ENCODE data around the gene MED27. TPM values are rescaled to one million over a fixed set of nuclear protein-coding genes. Genes with fewer than 3 reads are reported as not detected.

Gene MED27
- total RNA-seq, 2 experiments from 2014 or later, result 32.5 TPM

- Mint-ChIP-seq H3K27ac (no peak overlapping the region), H3K27me3 (peaks cover 39% of the 10 kb centered on the region), H3K36me3 (ENCODE audit: low read depth) (no peaks in the 10 kb centered on the region), H3K9me3 (no peaks in the 10 kb centered on the region), H3K4me1 (ENCODE audit: low read depth) (peaks cover 4% of the 10 kb centered on the region), H3K4me3 (no peak overlapping the region)
- intact Hi-C loops (cut with micrococcal nuclease), result no loop called here
- ChIA-PET CTCF (no interaction called here), POLR2A (no interaction called here)
- DNase-seq (no peak), ATAC-seq (no peak)
- no peak for TF ChIP-seq CTCF (IDR thresholded peaks at IDR 0.05)
Measured at GRCh38 chr9:132094314-132094791, 14.7 kb upstream of the MED27 start.

DNA sequence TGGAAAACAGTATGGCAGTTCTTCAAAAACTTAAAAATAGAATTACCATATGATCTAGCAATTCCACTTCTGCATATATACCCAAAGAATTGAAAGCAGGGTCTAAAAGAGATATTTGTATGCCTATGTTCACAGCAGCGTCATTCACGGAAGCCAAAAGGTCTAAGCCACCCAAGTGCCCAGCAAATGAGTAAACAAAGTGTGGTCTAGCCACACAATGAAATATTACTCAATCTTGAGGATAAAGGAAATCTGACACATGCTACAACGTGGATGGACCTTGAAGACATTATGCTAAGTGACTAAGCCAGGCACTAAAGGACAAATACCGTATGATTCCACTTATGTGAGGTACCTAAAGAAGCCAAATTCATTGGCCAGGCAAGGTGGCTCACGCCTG is 11.1 kb upstream of the MED27 start:
- no peak for ATAC-seq
- intact Hi-C loops (cut with micrococcal nuclease), result no loop called here
- Mint-ChIP-seq H3K4me3 (no peak overlapping the region), H3K27ac (no peak overlapping the region), H3K4me1 (ENCODE audit: low read depth) (peaks cover 4% of the 10 kb centered on the region), H3K36me3 (ENCODE audit: low read depth) (no peaks in the 10 kb centered on the region), H3K27me3 (peaks cover 22% of the 10 kb centered on the region), H3K9me3 (no peaks in the 10 kb centered on the region)
- ChIA-PET CTCF (no interaction called here), POLR2A (no interaction called here)
- no peak for TF ChIP-seq CTCF (IDR thresholded peaks at IDR 0.05)
- no peak for DNase-seq

DNA sequence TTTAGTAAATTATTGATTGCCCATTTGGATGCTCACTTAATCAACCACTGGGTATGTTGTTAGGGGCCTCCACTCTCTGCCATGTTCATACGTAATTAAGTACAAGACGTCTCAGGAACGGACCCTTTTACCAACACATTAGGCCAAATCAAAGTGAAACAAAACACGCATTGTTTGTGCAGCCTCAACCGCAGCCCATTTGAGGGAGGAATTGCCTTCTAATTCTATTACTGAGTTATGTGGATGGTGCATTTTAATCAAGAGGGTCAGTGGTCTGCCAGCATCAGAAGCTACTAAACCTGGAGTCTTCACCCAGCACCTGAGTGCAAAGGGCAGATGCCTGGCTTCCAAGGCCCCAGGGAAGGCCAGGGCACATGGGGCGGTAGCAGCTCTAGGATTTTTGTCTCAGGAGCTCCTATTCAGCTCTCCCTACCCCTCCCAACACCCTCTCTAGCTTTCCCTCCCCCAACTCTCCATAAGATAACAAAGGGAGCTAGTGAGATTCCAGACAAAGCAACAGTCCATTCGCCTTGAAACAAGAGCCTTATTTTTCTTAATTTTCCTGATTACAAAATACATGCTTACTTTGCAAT is 7.9 kb upstream of the MED27 start:
- CTCF ChIA-PET, result no interaction called here
- Mint-ChIP-seq H3K4me1 (ENCODE audit: low read depth) (no peaks in the 10 kb centered on the region), H3K9me3 (no peaks in the 10 kb centered on the region)

DNA sequence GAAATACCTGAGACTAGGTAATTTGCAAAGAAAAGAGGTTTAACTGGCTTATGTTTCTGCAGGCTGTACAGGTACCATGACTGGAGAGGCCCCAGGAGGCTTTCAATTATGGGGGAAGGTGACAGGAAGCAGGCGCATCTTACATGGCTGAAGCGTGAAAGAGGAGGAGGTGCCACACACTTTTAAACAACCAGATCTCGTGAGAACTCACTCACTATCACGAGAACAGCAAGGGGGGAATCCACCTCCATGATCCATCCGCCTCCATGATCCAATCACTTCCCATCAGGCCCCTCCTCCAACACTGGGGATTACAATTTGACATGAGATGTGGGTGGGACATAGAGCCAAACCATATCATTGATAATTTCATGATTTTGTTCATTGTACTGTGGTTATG is 2.5 kb upstream of the MED27 start:
- ChIA-PET CTCF (no interaction called here), POLR2A (no interaction called here)
- peaks cover 4% of the 10 kb centered on the region for H3K27me3 Mint-ChIP-seq
- DNase-seq (no peak), ATAC-seq (no peak)
- H3K4me3 Mint-ChIP-seq, result no peak overlapping the region
- H3K27ac Mint-ChIP-seq, result no peak overlapping the region
- H3K36me3 Mint-ChIP-seq (ENCODE audit: low read depth), result peaks cover 7% of the 10 kb centered on the region
- intact Hi-C loops (cut with micrococcal nuclease), result no loop called here
- H3K9me3 Mint-ChIP-seq, result no peaks in the 10 kb centered on the region
- peaks cover 26% of the 10 kb centered on the region for H3K4me1 Mint-ChIP-seq (ENCODE audit: low read depth)
- TF ChIP-seq CTCF (IDR thresholded peaks at IDR 0.05), result no peak

More for the DNA sequence above, 7.9 kb upstream of the MED27 start:
- peaks cover 14% of the 10 kb centered on the region for H3K27me3 Mint-ChIP-seq
- H3K4me3 Mint-ChIP-seq, result no peak overlapping the region
- intact Hi-C loops (cut with micrococcal nuclease), result no loop called here
- POLR2A ChIA-PET, result no interaction called here
- TF ChIP-seq CTCF (IDR thresholded peaks at IDR 0.05), result no peak
- ATAC-seq (no peak), DNase-seq (no peak)
- H3K27ac Mint-ChIP-seq, result no peak overlapping the region
- no peaks in the 10 kb centered on the region for H3K36me3 Mint-ChIP-seq (ENCODE audit: low read depth)

GRCh38 chr9:132078699-132079356 is 839 bp downstream of the MED27 start:
- peak; percentile 5 for ATAC-seq

More at GRCh38 chr9:132078699-132079356, 839 bp downstream of the MED27 start:
- H3K4me1 Mint-ChIP-seq (ENCODE audit: low read depth), result peaks cover 50% of the 10 kb centered on the region
- H3K27ac Mint-ChIP-seq, result peak overlapping the region; percentile 88
- peaks cover 18% of the 10 kb centered on the region for H3K36me3 Mint-ChIP-seq (ENCODE audit: low read depth)
- H3K9me3 Mint-ChIP-seq, result no peaks in the 10 kb centered on the region
- DNase-seq, result peak; percentile 25
- intact Hi-C loops (cut with micrococcal nuclease), result no loop called here
- peak overlapping the region; percentile 89 for H3K4me3 Mint-ChIP-seq
- ChIA-PET CTCF (interaction anchor here (0.6 to 1.6 kb wide), 2 partner anchors 124 to 158 kb away, joined by 3 to 5 read pairs; no protein-coding TSS in a partner anchor), POLR2A (no interaction called here)
- H3K27me3 Mint-ChIP-seq, result no peaks in the 10 kb centered on the region
- no peak for TF ChIP-seq CTCF (IDR thresholded peaks at IDR 0.05)
